HG02938 (cell line): Measurements from ENCODE around the gene FAM53A.

Source experiments
- ATAC-seq: cut with Tn5 transposase; IDR thresholded peaks from one replicate; pipeline ENCODE4 v1.9.1; 2021; ENCODE audit warnings: mild to moderate bottlenecking, moderate library complexity; ENCODE audit not compliant: unreplicated experiment

The FAM53A gene

DNA sequence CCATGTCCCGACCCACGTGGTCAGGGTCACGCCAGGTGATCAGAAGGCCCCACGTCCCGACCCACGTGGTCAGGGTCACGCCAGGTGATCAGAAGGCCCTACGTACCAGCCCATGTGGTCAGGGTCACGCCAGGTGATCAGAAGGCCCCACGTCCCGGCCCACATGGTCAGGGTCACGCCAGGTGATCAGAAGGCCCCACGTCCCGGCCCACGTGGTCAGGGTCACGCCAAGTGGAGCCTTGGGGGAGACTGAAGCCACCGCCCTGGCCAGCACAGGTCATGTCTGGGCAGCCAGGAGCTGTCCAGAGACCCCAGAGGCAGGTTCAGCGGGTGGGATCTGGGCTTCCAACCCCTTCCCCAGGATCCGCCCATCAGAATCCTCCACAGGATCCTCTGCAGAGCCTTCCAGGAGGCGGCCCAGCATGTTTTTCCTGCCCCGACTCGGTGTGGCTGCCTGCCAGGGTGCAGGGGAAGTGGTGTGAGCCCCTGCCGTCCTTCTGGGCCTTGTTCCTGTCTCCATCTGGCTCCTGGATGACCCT is 58.4 kb downstream of the FAM53A start:
- ATAC-seq = no peak

GRCh38 chr4:1624519-1624910 is 59.6 kb downstream of the FAM53A start:
- no peak for ATAC-seq

DNA sequence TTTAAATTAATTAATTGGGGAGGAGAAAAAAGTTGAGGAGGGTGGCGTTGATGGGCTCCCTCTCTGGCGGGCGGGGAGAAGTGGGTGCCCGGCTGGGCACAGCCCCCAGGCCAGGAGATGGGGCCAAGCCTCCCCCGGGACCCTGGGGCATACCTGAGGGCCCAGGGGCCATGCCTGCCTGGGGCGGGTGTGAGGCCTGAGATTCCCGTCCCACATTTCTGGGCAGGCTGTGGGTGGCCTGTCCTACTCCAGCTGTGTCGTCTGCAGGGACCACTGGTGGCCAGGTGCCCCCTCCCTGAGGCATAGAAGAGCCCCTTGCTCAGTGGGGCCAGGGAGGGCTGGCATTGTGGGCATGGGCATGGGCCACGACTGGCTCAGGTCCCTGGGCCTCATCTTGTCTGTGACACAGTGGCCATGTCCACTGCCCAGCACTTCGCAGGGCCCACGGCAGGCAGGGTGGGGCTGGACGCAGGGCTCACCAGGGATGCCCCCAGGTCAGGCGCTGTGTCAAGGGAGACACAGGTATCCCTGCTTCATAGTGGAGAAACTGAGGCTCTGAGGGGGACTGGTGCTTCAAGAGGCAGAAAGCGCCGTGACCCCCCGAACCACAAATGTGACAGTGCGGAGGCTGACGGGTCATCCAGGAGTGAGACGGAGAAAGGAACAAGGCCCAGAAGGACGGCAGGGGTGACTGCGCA is 60.1 kb downstream of the FAM53A start:
- ATAC-seq = no peak

DNA sequence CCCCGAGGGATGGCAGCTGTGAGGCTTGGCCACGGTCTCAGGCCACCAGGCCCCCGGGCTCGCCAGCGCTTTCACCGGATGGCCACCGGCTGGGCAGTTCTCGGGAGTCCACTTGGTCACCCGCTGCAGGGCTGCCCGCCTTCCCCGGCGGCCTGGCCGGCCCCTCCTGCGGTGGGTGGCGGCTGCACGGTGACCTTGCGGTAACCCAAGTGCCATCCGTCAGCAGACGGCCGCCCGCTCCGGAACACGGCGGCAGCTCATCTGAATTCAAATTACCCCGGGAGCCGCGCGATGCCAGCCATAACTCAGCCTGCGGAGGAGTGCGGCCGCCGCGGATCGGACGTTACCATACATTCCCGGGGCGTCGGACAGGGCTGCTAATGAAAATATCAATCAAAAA is 60.7 kb downstream of the FAM53A start:
- no peak for ATAC-seq

GRCh38 chr4:1622956-1623355 is 61.2 kb downstream of the FAM53A start:
- no peak for ATAC-seq

GRCh38 chr4:1622238-1622637 is 61.9 kb downstream of the FAM53A start:
- ATAC-seq = no peak

- no peak for ATAC-seq
Observed at GRCh38 chr4:1621526-1621925, 62.6 kb downstream of the FAM53A start.

DNA sequence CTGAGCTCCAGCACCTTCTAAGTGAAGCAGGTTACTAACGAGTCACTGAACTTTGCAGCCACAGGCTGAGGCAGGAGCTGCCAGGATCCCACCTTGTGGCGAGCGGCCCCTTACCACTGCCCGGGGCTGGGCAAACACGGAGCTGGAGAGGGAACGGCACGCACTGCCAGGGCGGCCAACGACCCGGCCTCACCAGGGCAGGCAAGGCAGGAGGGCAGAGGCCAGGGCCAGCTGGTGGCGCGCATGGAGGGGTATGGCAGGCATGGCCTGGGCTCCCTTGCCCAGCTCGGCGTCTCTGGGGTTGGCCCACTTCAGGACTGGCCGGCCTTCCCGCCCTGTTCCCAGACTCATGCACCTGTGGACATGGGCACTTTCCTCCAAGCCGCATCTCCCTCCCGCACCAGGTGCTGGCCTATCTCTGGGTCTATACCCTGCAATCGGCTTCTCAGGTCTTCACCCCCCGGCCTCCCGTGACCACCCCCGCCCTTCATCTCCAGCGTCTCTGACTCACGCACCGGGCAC is 64.9 kb downstream of the FAM53A start:
- ATAC-seq = no peak

GRCh38 chr4:1618438-1618837 is 65.7 kb downstream of the FAM53A start:
- no peak for ATAC-seq

DNA sequence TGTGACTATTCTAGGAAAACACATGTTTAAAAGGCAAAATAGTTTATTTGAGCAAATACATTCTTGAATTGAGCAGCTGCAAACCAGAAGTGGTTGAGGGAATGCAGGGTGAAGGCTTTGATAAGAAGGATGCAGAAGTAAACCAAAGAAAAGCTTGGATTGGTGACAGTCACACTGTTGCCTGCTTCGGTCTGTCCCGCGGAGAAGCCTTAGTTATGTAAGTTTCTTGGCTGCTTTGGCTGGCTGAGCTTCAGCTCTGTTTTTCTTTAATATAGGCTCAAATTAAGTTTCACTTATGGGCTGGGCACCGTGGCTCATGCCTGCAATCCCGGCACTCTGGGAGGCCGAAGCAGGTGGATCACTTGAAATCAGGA is 67.6 kb downstream of the FAM53A start:
- no peak for ATAC-seq

DNA sequence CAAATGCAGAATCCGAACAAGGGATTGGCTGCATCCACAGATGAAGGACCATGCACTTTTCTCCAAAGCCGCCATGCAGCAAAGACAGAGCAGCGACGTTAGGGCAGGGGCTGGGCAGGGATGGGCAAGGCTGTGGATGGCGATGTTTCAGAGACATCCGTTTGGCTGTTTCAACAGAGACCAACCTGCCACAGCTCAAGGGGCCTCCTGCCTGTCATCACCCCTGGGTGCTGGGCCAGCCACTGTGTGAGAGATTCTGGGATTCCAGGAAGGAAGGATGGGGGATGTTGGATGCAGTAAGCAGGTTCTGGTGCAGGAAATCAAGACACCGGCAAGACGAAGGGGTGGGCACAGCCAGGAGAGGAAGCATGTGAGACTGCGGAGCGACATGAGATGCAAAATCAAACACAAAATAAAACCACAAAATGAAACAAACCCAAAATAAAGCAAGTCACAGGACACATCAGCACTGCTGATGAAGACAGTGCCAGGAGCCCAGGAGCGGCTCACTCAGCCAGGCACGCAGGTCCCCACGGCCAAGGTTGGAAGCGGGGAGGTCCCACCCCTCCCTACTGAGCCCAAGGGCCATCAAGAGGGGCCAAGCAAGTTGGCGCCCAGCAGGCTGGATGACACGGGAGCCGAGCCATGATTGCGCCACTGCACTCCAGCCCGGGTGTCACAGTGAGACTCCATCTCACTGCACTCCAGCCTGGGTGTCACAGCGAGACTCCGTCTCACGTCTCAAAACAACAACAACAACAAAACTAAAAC is 68.1 kb downstream of the FAM53A start:
- no peak for ATAC-seq

DNA sequence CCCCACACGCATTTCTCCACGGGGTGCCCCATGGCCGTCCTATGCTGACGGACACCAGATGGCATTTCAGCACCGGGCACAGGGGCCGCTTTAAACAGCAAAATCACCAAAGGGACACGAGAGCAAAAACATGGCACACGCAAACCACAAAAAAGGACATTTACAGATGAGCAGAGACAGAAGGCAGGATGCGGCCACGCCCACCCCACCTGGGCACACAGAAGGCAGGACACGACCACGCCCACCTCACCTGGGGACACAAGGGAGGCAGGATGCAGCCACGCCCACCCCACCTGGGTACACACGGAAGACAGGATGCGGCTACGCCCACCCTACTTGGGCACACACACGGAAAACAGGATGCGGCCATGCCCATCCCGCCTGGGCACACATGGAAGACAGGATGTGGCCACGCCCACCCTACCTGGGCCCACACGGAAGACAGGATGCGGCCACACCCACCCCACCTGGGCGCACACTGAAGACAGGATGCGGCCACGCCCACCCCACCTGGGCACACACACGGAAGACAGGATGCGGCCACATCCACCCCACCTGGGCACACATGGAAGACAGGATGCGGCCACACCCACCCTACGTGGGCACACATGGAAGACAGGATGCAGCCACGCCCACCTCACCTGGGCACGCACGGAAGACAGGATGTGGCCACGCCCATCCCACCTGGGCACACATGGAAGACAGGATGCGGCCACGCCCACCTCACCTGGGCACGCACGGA is 69.1 kb downstream of the FAM53A start:
- no peak for ATAC-seq

GRCh38 chr4:1614502-1614853 is 69.6 kb downstream of the FAM53A start:
- ATAC-seq = no peak

DNA sequence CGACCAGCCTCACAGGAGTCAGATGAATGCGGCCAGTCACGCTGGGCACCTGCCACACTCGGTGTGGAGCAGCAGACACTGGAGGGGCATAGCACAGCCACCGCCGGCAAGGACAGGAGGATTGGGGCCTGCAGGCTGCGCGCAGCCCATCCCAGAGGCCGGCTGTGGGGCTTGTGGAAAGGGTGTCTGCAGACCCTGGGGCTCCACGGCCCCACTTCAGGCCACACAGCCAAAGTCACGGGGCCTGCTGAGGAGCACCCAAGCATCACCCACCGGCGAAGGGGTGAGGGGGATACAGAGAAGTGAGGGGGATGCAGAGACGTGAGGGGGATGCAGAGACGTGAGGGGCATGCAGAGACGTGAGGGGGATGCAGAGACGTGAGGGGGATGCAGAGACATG is 70.1 kb downstream of the FAM53A start:
- ATAC-seq = no peak

- no peak for ATAC-seq
Observed at GRCh38 chr4:1613099-1613495, 71.0 kb downstream of the FAM53A start.

DNA sequence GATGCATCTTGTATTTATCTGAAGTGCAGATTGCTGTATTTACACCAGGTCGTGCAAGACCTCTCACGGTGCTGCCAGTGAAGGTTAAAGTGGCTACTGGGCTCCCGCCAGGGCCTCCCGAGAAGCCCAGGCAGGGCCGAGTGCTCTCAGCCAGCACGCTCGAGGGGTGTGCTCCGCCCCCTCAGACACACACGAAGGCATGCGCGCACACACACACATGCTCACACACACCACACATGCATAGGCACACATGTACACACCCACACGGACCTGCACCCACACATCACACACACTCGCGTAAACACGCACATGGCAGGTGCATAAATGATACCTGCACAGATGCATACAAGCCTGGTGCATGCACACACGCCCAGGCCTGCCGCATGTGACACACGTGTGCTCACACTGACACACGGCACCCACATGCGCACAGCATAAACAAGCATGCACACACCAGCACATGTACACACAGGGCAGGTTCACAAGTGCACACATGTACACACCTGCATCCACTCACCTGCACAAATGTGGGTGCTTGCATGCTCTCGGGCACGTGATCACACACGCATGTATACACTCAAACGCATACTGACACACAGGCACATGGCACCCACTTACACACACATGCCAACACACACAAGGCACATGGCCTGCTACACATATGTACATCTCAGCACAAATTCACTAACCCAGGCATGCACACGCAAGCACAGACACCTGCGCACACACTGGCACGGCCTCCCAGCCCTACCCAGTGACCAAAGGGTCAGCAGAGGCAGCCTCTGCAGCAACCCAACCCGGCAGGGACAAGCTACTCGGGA is 71.6 kb downstream of the FAM53A start:
- no peak for ATAC-seq

GRCh38 chr4:1611501-1611870 is 72.6 kb downstream of the FAM53A start:
- no peak for ATAC-seq

- ATAC-seq = no peak
Observed at GRCh38 chr4:1610791-1611500, 73.2 kb downstream of the FAM53A start.

DNA sequence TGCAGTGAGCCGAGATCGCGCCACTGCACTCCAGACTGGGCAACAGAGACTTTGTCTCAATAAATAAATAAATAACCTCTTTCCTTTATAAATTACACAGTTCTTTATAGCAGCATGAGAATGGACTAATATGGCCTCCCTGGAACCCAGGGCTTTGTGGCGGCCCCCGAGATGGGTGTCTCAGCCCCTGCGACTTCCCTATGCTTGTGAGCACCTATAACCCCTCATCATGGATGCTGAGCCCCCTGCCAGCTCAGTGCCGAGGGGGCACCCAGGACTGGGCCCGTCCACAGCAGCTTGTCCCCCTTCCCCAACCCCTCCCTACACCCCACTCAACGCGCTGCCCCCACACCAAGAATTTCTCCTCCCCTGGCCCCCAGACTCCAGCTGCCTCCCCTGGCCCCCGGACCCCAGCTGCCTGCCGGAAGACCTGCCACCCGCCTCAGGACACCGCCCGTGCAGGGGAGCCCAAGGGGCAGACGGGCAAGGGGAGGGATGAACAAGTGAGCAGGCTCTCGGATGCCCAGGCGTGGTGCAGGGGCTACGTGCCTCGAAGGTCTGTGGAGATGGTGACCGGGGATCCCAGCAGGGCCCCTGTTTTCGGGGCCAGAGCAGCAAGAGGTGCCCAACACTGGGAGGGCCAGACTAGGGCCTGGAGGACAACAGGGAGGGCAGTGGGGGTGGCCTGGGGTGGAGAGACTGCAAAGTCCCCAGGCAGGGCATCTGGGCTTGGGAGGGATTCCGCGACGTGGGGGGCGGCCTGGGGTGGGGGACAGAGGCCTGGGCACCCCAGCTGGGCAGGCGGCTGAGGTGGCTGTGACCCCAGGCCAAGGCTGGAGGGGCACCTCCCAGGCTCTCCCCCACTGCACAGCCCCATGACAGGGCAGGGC is 74.0 kb downstream of the FAM53A start:
- no peak for ATAC-seq
